Kidney epithelial cell (primary cell): Measurements from ENCODE around the gene DNAH3. TPM values are rescaled to one million over a fixed set of nuclear protein-coding genes. Genes with fewer than 3 reads are reported as not detected.

ENCODE experiments used
- DNase-seq: peaks from one replicate; pipeline ENCODE4 v3.0.0-alpha.2; 2010; ENCODE audit warnings: low read depth
- H3K27me3 ChIP-seq: 2 replicates; pipeline ENCODE4 v1.6.0; 2011; ENCODE audit warnings: low read length; ENCODE audit not compliant: control insufficient read depth, insufficient read depth
- H3K36me3 ChIP-seq: 2 replicates; pipeline ENCODE4 v1.5.1; 2011; ENCODE audit warnings: low read length; ENCODE audit not compliant: control insufficient read depth, insufficient read depth
- H3K4me3 ChIP-seq: 2 replicates; pipeline ENCODE4 v1.5.1; 2011; ENCODE audit warnings: low read depth, mild to moderate bottlenecking, control low read depth, low read length
- CTCF ChIP-seq: IDR thresholded peaks from 2 replicates; pipeline ENCODE4 v1.5.1; 2011; ENCODE audit warnings: mild to moderate bottlenecking, moderate library complexity, low read length, control low read depth, inconsistent platforms; ENCODE audit not compliant: insufficient read depth, poor library complexity, severe bottlenecking
- total RNA-seq: library from RNA; depleted of rRNA; stranded (reverse); fragments of >200 nt; gene quantifications from 2 replicates; pipeline ENCODE4 v1.2.3, GENCODE V29; 2015

Gene DNAH3
- total RNA-seq, 1 donor from 2014 or later: not detected

DNA sequence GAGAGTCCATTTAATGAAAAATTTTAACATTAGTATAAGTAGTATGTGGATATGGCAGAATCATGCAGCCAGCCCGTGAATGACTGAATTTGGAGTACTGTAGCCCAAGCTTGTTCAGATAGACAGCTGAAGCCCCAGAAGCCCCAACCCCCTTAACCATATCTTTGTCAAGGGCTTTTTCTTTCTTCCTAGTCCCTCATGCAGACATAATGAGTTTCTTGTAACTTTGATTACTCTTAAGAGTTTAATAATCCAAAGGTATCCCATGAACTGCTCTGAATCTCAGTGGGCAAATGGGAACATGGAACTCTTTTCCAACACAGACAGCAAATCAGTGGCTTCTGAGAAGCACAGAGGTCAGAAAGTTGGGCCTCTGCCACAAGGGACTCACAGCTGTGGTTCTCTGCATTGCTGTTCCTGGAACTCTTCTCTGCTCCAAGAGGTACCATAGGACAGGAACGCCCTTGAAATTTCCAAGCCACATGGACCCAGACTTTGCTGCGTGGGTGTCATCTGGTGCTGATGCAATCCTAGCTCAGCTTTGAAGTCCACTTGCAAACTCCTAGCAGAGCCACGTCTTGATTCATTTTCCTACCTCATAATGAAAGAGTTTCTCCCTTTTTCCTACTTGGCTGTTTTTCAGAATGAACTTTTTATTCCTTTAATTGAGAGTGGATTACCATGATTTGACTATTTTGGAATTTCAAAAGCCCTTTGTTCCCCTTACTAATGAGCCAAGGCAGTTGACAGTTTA, 232.0 kb downstream of the DNAH3 start:
- H3K36me3 ChIP-seq: no peaks in the 10 kb centered on the region
- DNase-seq: no peak
- H3K27me3 ChIP-seq: no peaks in the 10 kb centered on the region
- TF ChIP-seq CTCF: no peak
- no peak overlapping the region for H3K4me3 ChIP-seq

DNA sequence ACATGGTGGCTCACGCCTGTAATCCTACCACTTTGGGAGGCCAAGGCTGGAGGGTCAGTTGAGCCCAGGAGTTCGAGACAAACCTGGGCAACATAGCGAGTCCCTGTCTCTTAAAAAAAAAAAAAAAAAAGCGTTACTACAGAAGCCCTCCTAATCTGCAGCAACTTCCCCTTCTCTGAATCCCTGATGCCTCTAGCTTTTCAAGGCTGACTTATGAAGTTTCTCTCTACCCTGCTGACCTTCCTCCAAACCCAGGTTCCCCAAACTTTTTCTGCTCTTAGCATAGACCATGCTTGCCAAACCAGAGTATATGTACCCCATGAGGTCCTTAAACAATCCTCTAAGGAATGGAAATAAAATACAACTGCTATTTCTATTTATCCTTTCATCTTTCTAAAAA, 233.7 kb downstream of the DNAH3 start:
- Histone ChIP-seq H3K27me3 (no peaks in the 10 kb centered on the region), H3K36me3 (no peaks in the 10 kb centered on the region), H3K4me3 (no peak overlapping the region)
- DNase-seq: no peak
- TF ChIP-seq CTCF: no peak

DNA sequence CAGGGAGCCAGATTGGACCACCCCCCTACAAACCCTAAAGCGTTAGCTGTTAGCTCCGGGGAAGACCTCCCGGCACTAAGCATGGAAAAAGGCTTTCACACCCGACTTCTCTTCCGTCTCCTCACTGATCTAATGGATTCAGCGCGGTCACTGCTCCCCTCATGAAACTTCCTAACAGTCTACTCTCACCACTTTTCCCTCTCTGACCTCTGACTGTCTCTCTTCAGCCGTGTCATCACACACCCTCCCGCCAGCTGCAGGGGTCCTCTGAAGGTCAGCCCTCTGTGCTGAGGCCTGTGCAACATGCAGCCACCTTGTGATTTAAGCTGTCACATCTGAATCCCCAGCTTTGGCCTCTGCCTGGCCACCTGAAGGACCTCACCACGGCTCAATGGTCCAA, 234.4 kb downstream of the DNAH3 start:
- no peaks in the 10 kb centered on the region for H3K27me3 ChIP-seq
- H3K4me3 ChIP-seq: no peak overlapping the region
- TF ChIP-seq CTCF: no peak
- H3K36me3 ChIP-seq: no peaks in the 10 kb centered on the region
- no peak for DNase-seq

GRCh38 chr16:20911361-20911760, 239.3 kb downstream of the DNAH3 start:
- H3K4me3 ChIP-seq: no peak overlapping the region
- no peaks in the 10 kb centered on the region for H3K36me3 ChIP-seq
- no peak for TF ChIP-seq CTCF
- no peaks in the 10 kb centered on the region for H3K27me3 ChIP-seq
- no peak for DNase-seq

GRCh38 chr16:20910781-20911321, 239.8 kb downstream of the DNAH3 start:
- no peaks in the 10 kb centered on the region for H3K27me3 ChIP-seq
- TF ChIP-seq CTCF: no peak
- H3K4me3 ChIP-seq: no peak overlapping the region
- no peaks in the 10 kb centered on the region for H3K36me3 ChIP-seq
- DNase-seq: peak; percentile 84
